ENCODE measurements around the gene CFAP74.

CFAP74 gene

GRCh38 chr1:1915911-1916840 lies 87.4 kb downstream of the CFAP74 start:
- no peak for DNase-seq (ENCODE audit: low read depth, low spot score)

GRCh38 chr1:1914971-1915692 lies 88.5 kb downstream of the CFAP74 start, which contains the start of gene CALML6:
TSS of gene CALML6 (plus strand) at chr1:1915260. CDS start at chr1:1915281, 21 bp downstream.
- no peak for DNase-seq (ENCODE audit: low read depth, low spot score)

- DNase-seq (ENCODE audit: low read depth, low spot score), result no peak
Measured at GRCh38 chr1:1914101-1914970, 89.2 kb downstream of the CFAP74 start.

GRCh38 chr1:1911350-1912041 lies 92.1 kb downstream of the CFAP74 start:
- DNase-seq (ENCODE audit: low read depth, low spot score), result no peak

GRCh38 chr1:1910651-1911331 lies 92.8 kb downstream of the CFAP74 start:
- no peak for DNase-seq (ENCODE audit: low read depth, low spot score)

- DNase-seq (ENCODE audit: low read depth, low spot score), result no peak
Measured at GRCh38 chr1:1910033-1910465, 93.5 kb downstream of the CFAP74 start.

- DNase-seq (ENCODE audit: low read depth, low spot score), result no peak
Measured at GRCh38 chr1:1908506-1908791, 95.1 kb downstream of the CFAP74 start.

- no peak for DNase-seq (ENCODE audit: low read depth, low spot score)
Measured at GRCh38 chr1:1907098-1907736, 96.4 kb downstream of the CFAP74 start.

GRCh38 chr1:1906185-1907097 lies 97.1 kb downstream of the CFAP74 start:
- no peak for DNase-seq (ENCODE audit: low read depth, low spot score)

- DNase-seq (ENCODE audit: low read depth, low spot score), result no peak
Measured at GRCh38 chr1:1903224-1903623, 100.4 kb downstream of the CFAP74 start.

GRCh38 chr1:1901641-1902294 lies 101.8 kb downstream of the CFAP74 start:
- DNase-seq (ENCODE audit: low read depth, low spot score), result no peak

- DNase-seq (ENCODE audit: low read depth, low spot score), result no peak
Measured at GRCh38 chr1:1900883-1901640, 102.5 kb downstream of the CFAP74 start.

GRCh38 chr1:1899967-1900327 lies 103.6 kb downstream of the CFAP74 start:
- DNase-seq (ENCODE audit: low read depth, low spot score), result no peak

GRCh38 chr1:1899266-1899966 lies 104.2 kb downstream of the CFAP74 start:
- no peak for DNase-seq (ENCODE audit: low read depth, low spot score)

GRCh38 chr1:1898246-1898933 lies 105.2 kb downstream of the CFAP74 start:
- DNase-seq (ENCODE audit: low read depth, low spot score), result no peak

GRCh38 chr1:1895456-1896336 lies 107.9 kb downstream of the CFAP74 start:
- no peak for DNase-seq (ENCODE audit: low read depth, low spot score)
